Endodermal cell (in vitro differentiated cells): ENCODE results near the gene FCER2. TPM values are rescaled to one million over a fixed set of nuclear protein-coding genes. Genes with fewer than 3 reads are reported as not detected.

Source experiments
- DNase-seq: peaks from one replicate; pipeline ENCODE4 v3.0.0-alpha.2; 2017
- H3K27ac ChIP-seq: 2 replicates; pipeline ENCODE4 v1.5.1; 2013; ENCODE audit warnings: mild to moderate bottlenecking, low read depth, low read length, moderate library complexity
- H3K27me3 ChIP-seq: 2 replicates; pipeline ENCODE4 v1.6.1; 2013; ENCODE audit warnings: mild to moderate bottlenecking, low read length, moderate library complexity; ENCODE audit not compliant: insufficient read depth, control insufficient read depth, poor library complexity, severe bottlenecking
- H3K36me3 ChIP-seq: 2 replicates; pipeline ENCODE4 v1.7.0; 2013; ENCODE audit warnings: mild to moderate bottlenecking, low read length, moderate library complexity; ENCODE audit not compliant: control insufficient read depth, insufficient read depth
- H3K4me1 ChIP-seq: one replicate; pipeline ENCODE4 v1.7.0; 2013; ENCODE audit warnings: low read length; ENCODE audit not compliant: control insufficient read depth, insufficient read depth
- H3K4me3 ChIP-seq: 2 replicates; pipeline ENCODE4 v1.5.1; 2013; ENCODE audit warnings: mild to moderate bottlenecking, low read length, moderate library complexity
- H3K9ac ChIP-seq: 2 replicates; pipeline ENCODE4 v1.6.1; 2013; ENCODE audit warnings: mild to moderate bottlenecking, low read length, moderate library complexity; ENCODE audit not compliant: poor library complexity, severe bottlenecking; ENCODE audit errors: extremely low read depth
- H3K9me3 ChIP-seq: 2 replicates; pipeline ENCODE4 v1.6.1; 2013; ENCODE audit warnings: mild to moderate bottlenecking, low read length, moderate library complexity; ENCODE audit not compliant: control insufficient read depth
- H3K27ac Mint-ChIP-seq: 2 replicates; pipeline ENCODE4 v1.8.0; 2020; ENCODE audit warnings: mixed read lengths
- H3K27me3 Mint-ChIP-seq: 2 replicates; pipeline ENCODE4 v1.8.0; 2021; ENCODE audit warnings: mild to moderate bottlenecking, mixed read lengths; ENCODE audit not compliant: insufficient read depth
- H3K36me3 Mint-ChIP-seq: 2 replicates; pipeline ENCODE4 v1.8.0; 2020; ENCODE audit warnings: low read depth, mixed read lengths
- H3K4me1 Mint-ChIP-seq: 2 replicates; pipeline ENCODE4 v1.8.0; 2020; ENCODE audit warnings: mixed read lengths
- H3K4me3 Mint-ChIP-seq: 2 replicates; pipeline ENCODE4 v1.8.0; 2020; ENCODE audit warnings: mild to moderate bottlenecking, moderate library complexity, mixed read lengths
- H3K9me3 Mint-ChIP-seq: 2 replicates; pipeline ENCODE4 v1.8.0; 2020; ENCODE audit warnings: mild to moderate bottlenecking, mixed read lengths
- WGBS, 2 experiments: methylation state at CpG; one replicate each; pipeline versions ENCODE4 v1.1.5 to v1.1.7; 2013; ENCODE audit warnings: missing lambda C conversion rate in 2 of 2, mixed read lengths in 1 of 2; ENCODE audit not compliant: insufficient coverage in 1 of 2, insufficient read length in 1 of 2; 5-methylcytosine and 5-hydroxymethylcytosine counted together
- total RNA-seq, 2 donors: library from RNA; stranded (reverse); fragmentation: NEBNext Ultra II Directional in 1 of 2; extraction: Animal tissue kit (Norgen Biotek cat#: 25700) in 1 of 2; gene quantifications; 2 replicates in 1 of 2; 3 replicates in 1 of 2; pipeline ENCODE4 v1.2.1, GENCODE V29; 2021
- TF ChIP-seq, protein P1 (sequence below): fragments of 200-600 bp; sonication (generic); conservative IDR thresholded peaks from 2 replicates; pipeline ENCODE4 v1.5.0; 2021; ENCODE audit warnings: antibody characterized with exemption, mild to moderate bottlenecking

The FCER2 gene
- total RNA-seq, 2 donors from 2014 or later = not detected

DNA sequence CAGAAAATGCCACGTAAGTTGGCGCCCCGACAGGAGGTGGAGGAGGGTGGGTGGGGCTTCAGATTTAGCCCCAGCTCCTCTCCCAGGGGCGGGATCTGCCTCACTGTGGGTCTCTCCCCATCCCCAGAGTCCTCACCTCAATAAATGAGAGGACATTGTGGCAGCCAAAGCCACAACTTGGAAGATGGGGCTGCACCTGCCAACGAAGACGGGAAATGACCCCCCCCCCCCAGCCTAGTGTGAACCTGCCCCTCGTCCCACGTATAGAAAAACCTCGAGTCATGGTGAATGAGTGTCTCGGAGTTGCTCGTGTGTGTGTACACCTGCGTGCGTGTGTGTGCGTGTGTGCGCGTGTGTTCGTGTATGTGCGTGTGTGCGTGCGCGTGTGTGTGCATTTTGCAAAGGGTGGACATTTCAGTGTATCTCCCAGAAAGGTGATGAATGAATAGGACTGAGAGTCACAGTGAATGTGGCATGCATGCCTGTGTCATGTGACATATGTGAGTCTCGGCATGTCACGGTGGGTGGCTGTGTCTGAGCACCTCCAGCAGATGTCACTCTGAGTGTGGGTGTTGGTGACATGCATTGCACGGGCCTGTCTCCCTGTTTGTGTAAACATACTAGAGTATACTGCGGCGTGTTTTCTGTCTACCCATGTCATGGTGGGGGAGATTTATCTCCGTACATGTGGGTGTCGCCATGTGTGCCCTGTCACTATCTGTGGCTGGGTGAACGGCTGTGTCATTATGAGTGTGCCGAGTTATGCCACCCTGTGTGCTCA lies 22.8 kb downstream of the FCER2 start:
- Histone ChIP-seq H3K27ac (no peak overlapping the region), H3K4me3 (no peak overlapping the region), H3K9me3 (no peaks in the 10 kb centered on the region), H3K36me3 (peaks cover 13% of the 10 kb centered on the region), H3K27me3 (peaks cover 28% of the 10 kb centered on the region), H3K4me1 (no peaks in the 10 kb centered on the region), H3K9ac (no peak overlapping the region)
- no peak for DNase-seq
- H3K27me3 Mint-ChIP-seq = peaks cover 41% of the 10 kb centered on the region
- TF ChIP-seq, protein P1, sequence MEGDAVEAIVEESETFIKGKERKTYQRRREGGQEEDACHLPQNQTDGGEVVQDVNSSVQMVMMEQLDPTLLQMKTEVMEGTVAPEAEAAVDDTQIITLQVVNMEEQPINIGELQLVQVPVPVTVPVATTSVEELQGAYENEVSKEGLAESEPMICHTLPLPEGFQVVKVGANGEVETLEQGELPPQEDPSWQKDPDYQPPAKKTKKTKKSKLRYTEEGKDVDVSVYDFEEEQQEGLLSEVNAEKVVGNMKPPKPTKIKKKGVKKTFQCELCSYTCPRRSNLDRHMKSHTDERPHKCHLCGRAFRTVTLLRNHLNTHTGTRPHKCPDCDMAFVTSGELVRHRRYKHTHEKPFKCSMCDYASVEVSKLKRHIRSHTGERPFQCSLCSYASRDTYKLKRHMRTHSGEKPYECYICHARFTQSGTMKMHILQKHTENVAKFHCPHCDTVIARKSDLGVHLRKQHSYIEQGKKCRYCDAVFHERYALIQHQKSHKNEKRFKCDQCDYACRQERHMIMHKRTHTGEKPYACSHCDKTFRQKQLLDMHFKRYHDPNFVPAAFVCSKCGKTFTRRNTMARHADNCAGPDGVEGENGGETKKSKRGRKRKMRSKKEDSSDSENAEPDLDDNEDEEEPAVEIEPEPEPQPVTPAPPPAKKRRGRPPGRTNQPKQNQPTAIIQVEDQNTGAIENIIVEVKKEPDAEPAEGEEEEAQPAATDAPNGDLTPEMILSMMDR = no peak
- H3K4me1 Mint-ChIP-seq = peaks cover 2% of the 10 kb centered on the region
- H3K4me3 Mint-ChIP-seq = no peak overlapping the region
- H3K36me3 Mint-ChIP-seq = peaks cover 15% of the 10 kb centered on the region
- 79 to 84% methylated on average over 22 to 30 of the region's 30 CpGs for WGBS, 2 experiments
- H3K27ac Mint-ChIP-seq = peak overlapping the region; percentile 52
- peaks cover under 1% of the 10 kb centered on the region for H3K9me3 Mint-ChIP-seq

DNA sequence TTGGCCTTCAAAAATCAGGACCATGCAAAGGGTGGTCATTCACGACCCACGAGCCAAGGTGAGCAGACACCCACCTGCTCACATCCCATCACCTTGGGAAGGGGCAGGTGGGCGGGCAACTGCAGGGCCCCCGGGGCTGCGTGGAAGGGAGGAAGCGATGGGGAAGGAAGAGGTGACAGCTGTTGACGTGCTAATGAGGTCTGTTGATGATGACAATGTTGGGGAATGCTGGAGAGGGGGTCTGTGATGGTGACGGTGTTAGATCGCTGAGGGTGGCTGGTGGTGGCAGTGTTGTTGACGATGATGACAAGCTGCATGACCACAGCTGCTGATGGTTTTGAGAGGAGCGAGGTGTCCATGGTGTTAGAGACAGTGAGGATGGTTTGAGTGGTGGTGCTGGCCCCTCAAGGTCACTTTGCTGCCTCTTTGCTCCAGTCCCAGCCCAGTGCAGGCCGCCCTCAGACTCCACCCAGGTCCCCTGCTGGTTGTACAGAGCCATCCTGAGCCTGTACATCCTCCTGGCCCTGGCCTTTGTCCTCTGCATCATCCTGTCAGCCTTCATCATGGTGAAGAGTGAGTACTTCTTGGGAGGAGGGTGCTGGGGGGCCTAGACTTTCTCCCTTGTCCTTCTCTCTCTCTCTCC lies 24.1 kb downstream of the FCER2 start:
- H3K27me3 ChIP-seq = peaks cover 33% of the 10 kb centered on the region
- Mint-ChIP-seq H3K4me1 (peaks cover 2% of the 10 kb centered on the region), H3K36me3 (peaks cover 8% of the 10 kb centered on the region), H3K4me3 (no peak overlapping the region), H3K27ac (no peak overlapping the region), H3K9me3 (peaks cover 7% of the 10 kb centered on the region), H3K27me3 (peaks cover 55% of the 10 kb centered on the region)
- H3K36me3 ChIP-seq = peaks cover 6% of the 10 kb centered on the region
- TF ChIP-seq, protein P1 = no peak
- H3K27ac ChIP-seq = no peak overlapping the region
- no peaks in the 10 kb centered on the region for H3K9me3 ChIP-seq
- no peak overlapping the region for H3K4me3 ChIP-seq
- H3K9ac ChIP-seq = no peak overlapping the region
- DNase-seq = no peak
- no peaks in the 10 kb centered on the region for H3K4me1 ChIP-seq
- WGBS, 2 experiments = 40 to 52% methylated on average over 10 to 12 of the region's 12 CpGs

DNA sequence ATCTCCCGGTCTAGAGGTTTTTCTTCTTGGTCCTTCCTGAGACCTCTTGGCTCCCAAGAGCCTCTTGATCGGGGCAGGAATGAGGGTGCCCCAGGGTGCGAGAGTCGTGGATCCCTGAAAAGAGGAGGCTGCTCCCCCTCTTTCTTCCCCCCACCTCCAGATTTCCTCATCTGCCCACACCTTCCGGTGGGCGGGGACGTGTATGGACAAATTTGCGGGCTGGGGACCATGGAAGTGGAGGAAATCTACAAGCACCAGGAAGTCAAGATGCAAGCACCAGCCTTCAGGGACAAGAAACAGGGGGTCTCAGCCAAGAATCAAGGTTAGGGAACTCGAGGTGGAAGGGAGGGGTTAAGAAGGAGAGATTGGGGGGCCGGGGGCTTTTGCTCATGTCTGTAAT lies 25.1 kb downstream of the FCER2 start, which contains the start of gene MCEMP1:
Gene MCEMP1 (plus strand): TSS at position 237 of the 400 bp plus-strand sequence. CDS start 31 bp downstream, at position 268.
- H3K4me1 Mint-ChIP-seq = peaks cover under 1% of the 10 kb centered on the region
- H3K27ac ChIP-seq = no peak within 1 kb of the TSS
- no peak within 1 kb of the TSS for H3K9ac ChIP-seq
- H3K36me3 Mint-ChIP-seq = peaks cover 2% of the 10 kb centered on the region
- H3K27ac Mint-ChIP-seq = no peak within 1 kb of the TSS
- H3K9me3 Mint-ChIP-seq = peaks cover 7% of the 10 kb centered on the region
- peaks cover 42% of the 10 kb centered on the region for H3K27me3 ChIP-seq
- H3K4me3 ChIP-seq = no peak within 1 kb of the TSS
- TF ChIP-seq, protein P1 = no peak
- DNase-seq = no peak
- WGBS, 2 experiments = 67 to 69% methylated on average over 4 to 10 of the region's 10 CpGs
- no peaks in the 10 kb centered on the region for H3K4me1 ChIP-seq
- H3K36me3 ChIP-seq = no peaks in the 10 kb centered on the region
- peaks cover 61% of the 10 kb centered on the region for H3K27me3 Mint-ChIP-seq
- no peaks in the 10 kb centered on the region for H3K9me3 ChIP-seq
- H3K4me3 Mint-ChIP-seq = no peak within 1 kb of the TSS
